Type B pancreatic cell (in vitro differentiated cells): ENCODE data around the gene MOB3B. TPM values are rescaled to one million over a fixed set of nuclear protein-coding genes. Genes with fewer than 3 reads are reported as not detected.

Experiments used
- DNase-seq: peaks from one replicate; pipeline ENCODE4 v3.0.0; 2021; ENCODE audit warnings: mixed read lengths; ENCODE audit not compliant: unreplicated experiment; ENCODE audit errors: extremely low spot score
- H3K27ac Mint-ChIP-seq: 2 replicates; pipeline ENCODE4 v1.8.0; 2021; ENCODE audit warnings: mild to moderate bottlenecking, mixed read lengths
- H3K27me3 Mint-ChIP-seq: 2 replicates; pipeline ENCODE4 v1.8.0; 2021; ENCODE audit warnings: mixed read lengths
- H3K36me3 Mint-ChIP-seq: 2 replicates; pipeline ENCODE4 v1.8.0; 2021; ENCODE audit warnings: mixed read lengths
- H3K4me1 Mint-ChIP-seq: one replicate; pipeline ENCODE4 v1.8.0; 2021; ENCODE audit warnings: mixed read lengths; ENCODE audit not compliant: unreplicated experiment
- H3K4me3 Mint-ChIP-seq: 2 replicates; pipeline ENCODE4 v1.8.0; 2021; ENCODE audit warnings: mild to moderate bottlenecking, mixed read lengths
- H3K9me3 Mint-ChIP-seq: 2 replicates; pipeline ENCODE4 v1.8.0; 2021; ENCODE audit warnings: mixed read lengths
- CTCF ChIP-seq: fragments of 200-600 bp; sonication (generic); conservative IDR thresholded peaks from 2 replicates; pipeline ENCODE4 v1.5.0; 2021; ENCODE audit warnings: antibody characterized with exemption, mild to moderate bottlenecking
- total RNA-seq: library from RNA; stranded (reverse); gene quantifications from 2 replicates; pipeline ENCODE4 v1.2.1, GENCODE V29; 2021; ENCODE audit warnings: low replicate concordance

The MOB3B gene
- total RNA-seq, 1 donor from 2014 or later: 27.5 TPM

DNA sequence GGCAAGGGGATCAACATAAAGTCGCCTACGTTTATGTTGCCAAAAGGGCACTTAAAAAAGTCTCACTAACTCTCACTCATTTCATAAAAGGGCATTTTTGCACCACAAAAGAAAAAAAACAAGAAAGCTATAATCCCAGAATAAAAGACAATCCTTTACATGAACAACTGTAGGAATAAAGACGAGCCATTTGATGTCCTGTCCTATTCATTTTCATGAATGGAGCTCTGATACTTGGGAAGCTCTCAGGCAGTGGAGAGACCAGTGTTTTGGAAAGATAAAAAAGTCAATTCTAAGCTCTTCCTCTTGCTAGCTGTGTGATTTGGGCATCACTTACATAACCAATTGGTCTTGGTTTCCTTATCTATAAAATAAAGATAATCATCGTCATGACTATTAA is 137.2 kb downstream of the MOB3B start:
- H3K4me1 Mint-ChIP-seq: peaks cover 47% of the 10 kb centered on the region
- no peak overlapping the region for H3K27ac Mint-ChIP-seq
- DNase-seq: no peak
- peaks cover 5% of the 10 kb centered on the region for H3K9me3 Mint-ChIP-seq
- peaks cover 8% of the 10 kb centered on the region for H3K36me3 Mint-ChIP-seq
- peaks cover 3% of the 10 kb centered on the region for H3K27me3 Mint-ChIP-seq
- TF ChIP-seq CTCF: no peak
- no peak overlapping the region for H3K4me3 Mint-ChIP-seq

DNA sequence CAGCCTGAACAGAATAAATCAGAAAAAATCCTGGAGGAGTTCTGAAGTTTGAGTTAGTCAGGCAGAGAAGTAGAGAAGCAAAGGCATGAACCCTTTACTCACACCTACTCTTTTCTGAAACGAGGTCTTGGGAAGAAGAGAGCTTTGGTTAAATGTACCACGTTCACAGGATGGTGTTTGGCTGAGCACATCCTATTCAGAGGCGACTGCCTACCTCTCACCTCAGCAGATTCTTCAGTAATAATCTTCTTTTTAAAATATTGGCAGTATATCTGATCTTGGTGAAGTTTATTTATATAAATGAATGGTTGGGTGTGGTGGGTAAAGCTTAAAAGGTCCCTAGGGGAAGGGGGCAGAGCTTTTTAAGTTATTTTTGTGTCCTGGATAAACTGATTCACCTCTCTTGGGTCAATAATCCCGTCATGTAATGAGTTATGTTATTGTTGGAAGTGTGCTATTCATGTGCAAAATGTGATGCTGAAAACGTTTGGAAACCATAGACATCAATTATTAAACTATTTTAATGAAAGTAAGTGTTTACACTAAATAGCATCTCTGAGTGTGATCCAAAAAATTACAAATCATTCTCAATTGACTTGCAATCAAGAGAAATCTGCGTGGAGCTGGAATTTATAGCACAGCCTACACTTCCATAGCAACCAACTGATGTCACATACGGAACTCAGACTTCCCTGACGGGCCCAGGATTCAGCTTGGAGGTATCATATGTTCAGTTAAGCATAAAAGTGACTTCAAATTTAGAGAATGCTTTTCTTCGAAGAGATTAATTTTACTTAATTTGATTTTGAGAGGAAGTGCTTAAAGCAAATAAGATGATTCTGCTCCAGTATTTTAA is 138.3 kb downstream of the MOB3B start:
- H3K4me1 Mint-ChIP-seq: peaks cover 55% of the 10 kb centered on the region
- no peak overlapping the region for H3K4me3 Mint-ChIP-seq
- no peak overlapping the region for H3K27ac Mint-ChIP-seq
- H3K9me3 Mint-ChIP-seq: peaks cover under 1% of the 10 kb centered on the region
- TF ChIP-seq CTCF: no peak
- no peak for DNase-seq
- H3K27me3 Mint-ChIP-seq: no peaks in the 10 kb centered on the region
- peaks cover under 1% of the 10 kb centered on the region for H3K36me3 Mint-ChIP-seq

- no peak overlapping the region for H3K4me3 Mint-ChIP-seq
- H3K4me1 Mint-ChIP-seq: peaks cover 61% of the 10 kb centered on the region
- no peak for DNase-seq
- no peaks in the 10 kb centered on the region for H3K9me3 Mint-ChIP-seq
- no peak overlapping the region for H3K27ac Mint-ChIP-seq
- TF ChIP-seq CTCF: no peak
- no peaks in the 10 kb centered on the region for H3K27me3 Mint-ChIP-seq
- H3K36me3 Mint-ChIP-seq: no peaks in the 10 kb centered on the region
These were observed 141.5 kb downstream of the MOB3B start for GRCh38 chr9:27388150-27388549.

DNA sequence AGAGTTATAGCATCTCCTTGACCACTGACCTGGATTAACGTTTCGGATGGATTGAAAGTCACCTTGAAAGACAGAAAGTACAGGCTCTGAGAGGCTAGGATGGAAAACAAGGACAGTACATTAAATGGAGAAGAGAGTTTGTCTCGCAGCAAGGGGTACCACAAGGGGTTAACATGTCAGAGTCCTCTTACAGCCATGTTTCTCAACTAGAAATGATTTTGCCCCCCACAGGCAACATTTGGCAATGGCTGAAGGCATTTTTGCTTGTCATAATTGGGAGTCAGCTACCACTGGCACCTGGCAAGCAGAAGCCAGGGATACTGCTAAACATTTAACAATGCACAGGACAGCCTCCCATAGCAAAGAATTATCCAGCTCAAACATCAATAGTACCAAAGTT is 141.9 kb downstream of the MOB3B start:
- TF ChIP-seq CTCF: no peak
- Mint-ChIP-seq H3K27me3 (no peaks in the 10 kb centered on the region), H3K4me3 (no peak overlapping the region), H3K4me1 (peaks cover 60% of the 10 kb centered on the region), H3K36me3 (no peaks in the 10 kb centered on the region), H3K9me3 (no peaks in the 10 kb centered on the region), H3K27ac (no peak overlapping the region)
- DNase-seq: no peak

- peak overlapping the region; percentile 35 for H3K4me3 Mint-ChIP-seq
- H3K4me1 Mint-ChIP-seq: peaks cover 65% of the 10 kb centered on the region
- H3K9me3 Mint-ChIP-seq: no peaks in the 10 kb centered on the region
- no peak for DNase-seq
- no peaks in the 10 kb centered on the region for H3K27me3 Mint-ChIP-seq
- no peaks in the 10 kb centered on the region for H3K36me3 Mint-ChIP-seq
- no peak for TF ChIP-seq CTCF
- H3K27ac Mint-ChIP-seq: peak overlapping the region; percentile 57
These were observed 143.0 kb downstream of the MOB3B start for GRCh38 chr9:27386571-27387091.
